IMR-90 (cell line): ENCODE measurements around the gene GSE1. TPM values are rescaled to one million over a fixed set of nuclear protein-coding genes. Genes with fewer than 3 reads are reported as not detected.

Experiments used
- ATAC-seq: fragments of 200-7000 bp; cut with Tn5 transposase; 2 replicates; pipeline ENCODE4 v1.9.1; 2020; ENCODE audit warnings: low read depth, mild to moderate bottlenecking, moderate library complexity
- BruUV-seq: library from RNA; stranded (reverse); fragments of 400-500 nt; replicated peaks from 2 replicates; lab custom pipeline; 2021; lab: Mats Ljungman, UMichigan
- CTCF ChIA-PET: fragments of 300-600 bp; formaldehyde crosslinking; extraction: SDS; loops from one replicate; lab custom pipeline; 2021; ENCODE audit warnings: antibody characterized with exemption; lab: Yijun Ruan, JAX
- POLR2A ChIA-PET: fragments of 300-600 bp; sonication (Branson Sonifier 250); formaldehyde crosslinking; loops from one replicate; lab custom pipeline; 2022; ENCODE audit warnings: antibody characterized with exemption; ENCODE audit not compliant: unreplicated experiment; lab: Charles Lee
- DNase-seq: peaks from one replicate; pipeline ENCODE4 v3.0.0; 2013
- H2AFZ ChIP-seq: replicated peaks from 2 replicates; pipeline ENCODE3; 2013; ENCODE audit warnings: low read length, mild to moderate bottlenecking; ENCODE audit not compliant: poor library complexity
- H2AK5ac ChIP-seq: 2 replicates; pipeline ENCODE4 v1.6.1; 2013; ENCODE audit warnings: low read depth, low read length, inconsistent platforms
- H2AK9ac ChIP-seq: replicated peaks from 2 replicates; pipeline ENCODE3; 2013; ENCODE audit warnings: mild to moderate bottlenecking, low read depth, low read length, moderate library complexity; ENCODE audit not compliant: poor library complexity
- H2BK120ac ChIP-seq: 2 replicates; pipeline ENCODE4 v1.6.1; 2013; ENCODE audit warnings: low read depth, low read length, inconsistent platforms
- H2BK15ac ChIP-seq: 3 replicates; pipeline ENCODE4 v1.6.1; 2013; ENCODE audit warnings: low read depth, low read length, inconsistent platforms
- H2BK20ac ChIP-seq: 2 replicates; pipeline ENCODE4 v1.6.1; 2013; ENCODE audit warnings: low read depth, mild to moderate bottlenecking, inconsistent platforms, low read length, moderate library complexity
- H2BK5ac ChIP-seq: 2 replicates; pipeline ENCODE4 v1.6.1; 2013; ENCODE audit warnings: mild to moderate bottlenecking, low read depth, low read length, inconsistent platforms; ENCODE audit not compliant: poor library complexity, severe bottlenecking
- H3K14ac ChIP-seq: replicated peaks from 2 replicates; pipeline ENCODE4 v1.6.1; 2013; ENCODE audit warnings: low read depth, low read length, inconsistent platforms
- H3K18ac ChIP-seq: 2 replicates; pipeline ENCODE4 v1.6.1; 2013; ENCODE audit warnings: low read depth, low read length, control low read depth
- H3K23ac ChIP-seq: 2 replicates; pipeline ENCODE4 v1.6.1; 2013; ENCODE audit warnings: low read depth, low read length, inconsistent platforms
- H3K27ac ChIP-seq: 2 replicates; pipeline ENCODE4 v1.5.1; 2013; ENCODE audit warnings: mild to moderate bottlenecking, control low read depth, low read length; ENCODE audit not compliant: insufficient read depth
- H3K27me3 ChIP-seq: 2 replicates; pipeline ENCODE4 v1.6.1; 2013; ENCODE audit warnings: low read length; ENCODE audit not compliant: control insufficient read depth, insufficient read depth
- H3K36me3 ChIP-seq: 2 replicates; pipeline ENCODE4 v1.6.1; 2013; ENCODE audit warnings: low read length, mixed read lengths; ENCODE audit not compliant: control insufficient read depth, insufficient read depth
- H3K4ac ChIP-seq: 2 replicates; pipeline ENCODE4 v1.6.1; 2013; ENCODE audit warnings: low read depth, low read length, inconsistent platforms
- H3K4me1 ChIP-seq: 2 replicates; pipeline ENCODE4 v1.6.1; 2013; ENCODE audit warnings: low read length, mixed read lengths; ENCODE audit not compliant: control insufficient read depth, insufficient read depth
- H3K4me2 ChIP-seq: 2 replicates; pipeline ENCODE4 v1.6.1; 2013; ENCODE audit warnings: low read depth, mild to moderate bottlenecking, control low read depth, low read length, moderate library complexity
- H3K4me3 ChIP-seq: 2 replicates; pipeline ENCODE4 v1.5.1; 2013; ENCODE audit warnings: low read depth, mild to moderate bottlenecking, control low read depth, low read length, moderate library complexity; ENCODE audit not compliant: insufficient read depth
- H3K56ac ChIP-seq: 2 replicates; pipeline ENCODE4 v1.6.1; 2013; ENCODE audit warnings: low read length, inconsistent platforms; ENCODE audit not compliant: insufficient read depth; ENCODE audit errors: extremely low read depth
- H3K79me1 ChIP-seq, 2 experiments: 2 replicates each; pipeline ENCODE4 v1.6.1; 2013; ENCODE audit warnings: low read length in 2 of 2, inconsistent platforms in 1 of 2, low read depth in 1 of 2
- H3K9ac ChIP-seq: 2 replicates; pipeline ENCODE4 v1.6.1; 2013; ENCODE audit warnings: low read depth, low read length, control low read depth
- H3K9me1 ChIP-seq: 2 replicates; pipeline ENCODE4 v1.6.1; 2013; ENCODE audit warnings: low read length, inconsistent platforms; ENCODE audit not compliant: insufficient read depth
- H3K9me3 ChIP-seq: 2 replicates; pipeline ENCODE4 v1.6.1; 2013; ENCODE audit warnings: low read length; ENCODE audit not compliant: control insufficient read depth, insufficient read depth
- H4K20me1 ChIP-seq: 2 replicates; pipeline ENCODE4 v1.6.1; 2013; ENCODE audit warnings: low read length, inconsistent platforms; ENCODE audit not compliant: insufficient read depth
- H4K5ac ChIP-seq: 2 replicates; pipeline ENCODE4 v1.6.1; 2013; ENCODE audit warnings: mild to moderate bottlenecking, low read depth, low read length, control low read depth
- H4K8ac ChIP-seq, 2 experiments: 2 replicates each; pipeline ENCODE4 v1.6.1; 2013; ENCODE audit warnings: low read depth in 2 of 2, low read length in 2 of 2, control low read depth in 1 of 2, inconsistent platforms in 1 of 2
- H4K91ac ChIP-seq: 2 replicates; pipeline ENCODE4 v1.6.1; 2013; ENCODE audit warnings: low read depth, low read length, inconsistent platforms; ENCODE audit not compliant: insufficient read depth
- BHLHE40 ChIP-seq: fragments of 150-350 bp; IDR thresholded peaks from 2 replicates; pipeline ENCODE4 v1.6.1; 2016; ENCODE audit warnings: mild to moderate bottlenecking, low read depth, low read length
- CEBPB ChIP-seq: IDR thresholded peaks from 2 replicates; pipeline ENCODE4 v1.6.1; 2012; ENCODE audit warnings: low read depth, low read length, improper control_type of control experiment
- CHD1 ChIP-seq: IDR thresholded peaks from 2 replicates; pipeline ENCODE4 v1.6.1; 2012; ENCODE audit warnings: low read depth, low read length, improper control_type of control experiment
- CTCF ChIP-seq: conservative IDR thresholded peaks from 2 replicates; pipeline ENCODE4 v1.5.1; 2012; ENCODE audit warnings: mild to moderate bottlenecking, low read depth, low read length, improper control_type of control experiment
- FOS ChIP-seq: fragments of 150-350 bp; IDR thresholded peaks from 2 replicates; pipeline ENCODE4 v1.6.1; 2016; ENCODE audit warnings: low read depth, low read length
- MAFK ChIP-seq: IDR thresholded peaks from 2 replicates; pipeline ENCODE4 v1.6.1; 2012; ENCODE audit warnings: low read depth, low read length, improper control_type of control experiment
- MAZ ChIP-seq: IDR thresholded peaks from 2 replicates; pipeline ENCODE4 v1.6.1; 2012; ENCODE audit warnings: low read depth, mild to moderate bottlenecking, low read length, improper control_type of control experiment, moderate library complexity, borderline replicate concordance
- MXI1 ChIP-seq: IDR thresholded peaks from 2 replicates; pipeline ENCODE4 v1.6.1; 2012; ENCODE audit warnings: low read depth, mild to moderate bottlenecking, low read length, moderate library complexity, borderline replicate concordance
- NFE2L2 ChIP-seq: fragments of 150-350 bp; IDR thresholded peaks from 2 replicates; pipeline ENCODE4 v1.6.1; 2016; ENCODE audit warnings: low read depth, mild to moderate bottlenecking, low read length
- POLR2A ChIP-seq: IDR thresholded peaks from 2 replicates; pipeline ENCODE4 v1.6.1; 2012; ENCODE audit warnings: mild to moderate bottlenecking, low read depth, low read length
- RAD21 ChIP-seq: IDR thresholded peaks from 2 replicates; pipeline ENCODE4 v1.6.1; 2012; ENCODE audit warnings: low read length, improper control_type of control experiment
- RCOR1 ChIP-seq: IDR thresholded peaks from 2 replicates; pipeline ENCODE4 v1.6.1; 2012; ENCODE audit warnings: mild to moderate bottlenecking, low read length, improper control_type of control experiment; ENCODE audit not compliant: insufficient replicate concordance
- RFX5 ChIP-seq: IDR thresholded peaks from 2 replicates; pipeline ENCODE4 v1.8.0; 2012; ENCODE audit warnings: low read depth, mild to moderate bottlenecking, low read length, moderate library complexity
- SMC3 ChIP-seq: fragments of 150-350 bp; IDR thresholded peaks from 2 replicates; pipeline ENCODE4 v1.6.1; 2016; ENCODE audit warnings: low read depth, mild to moderate bottlenecking, antibody characterized with exemption, low read length, moderate library complexity
- WGBS, 2 experiments: methylation state at CpG; one replicate each; pipeline versions ENCODE4 v1.1.5 to v1.1.7; 2013; ENCODE audit warnings: missing lambda C conversion rate in 2 of 2; ENCODE audit not compliant: insufficient read length in 1 of 2; ENCODE audit errors: extremely low coverage in 2 of 2; 5-methylcytosine and 5-hydroxymethylcytosine counted together
- dilution Hi-C: fragments of 300-500 bp; cut with HindIII; formaldehyde crosslinking; loops from one replicate; pipeline ENCODE4 v1.14.3; 2018; ENCODE audit warnings: low sequenced_read_pairs; ENCODE audit not compliant: unreplicated experiment
- in situ Hi-C: fragments of 300-500 bp; cut with MboI; formaldehyde crosslinking; loops from 3 replicates; pipeline ENCODE4 v1.14.3; 2019; ENCODE audit warnings: low sequenced_read_pairs, inconsistent platforms, mixed read lengths
- intact Hi-C: fragments of 100-400 bp; cut with micrococcal nuclease; formaldehyde crosslinking; loops from 2 replicates; pipeline ENCODE4 v1.10.0; 2022
- polyA plus RNA-seq, 3 experiments: library from polyadenylated mRNA; depleted of rRNA; stranded (reverse); fragments of >200 nt; gene quantifications; 2 replicates each; pipeline ENCODE4 v1.2.3, GENCODE V29; 2012; ENCODE audit warnings: low replicate concordance in 1 of 3
- total RNA-seq: library from RNA; depleted of rRNA; stranded (reverse); fragments of >200 nt; gene quantifications from 2 replicates; pipeline ENCODE4 v1.2.3, GENCODE V29; 2012
- TF ChIP-seq, protein P1 (sequence below): fragments of 150-350 bp; IDR thresholded peaks from 2 replicates; pipeline ENCODE4 v1.6.1; 2016; ENCODE audit warnings: low read depth, mild to moderate bottlenecking, low read length, moderate library complexity, borderline replicate concordance
- TF ChIP-seq, protein P2 (sequence below): fragments of 150-350 bp; IDR thresholded peaks from 2 replicates; pipeline ENCODE4 v1.6.1; 2017; ENCODE audit warnings: mild to moderate bottlenecking, antibody characterized with exemption, low read length, low read depth

GSE1 gene
- total and polyA plus RNA-seq, 2 of the 4 experiments (the other 2 are of a cell fraction): 14.9 to 25.5 TPM

GRCh38 chr16:85568519-85568918 is 44.6 kb upstream of the GSE1 start:
- Histone ChIP-seq H4K91ac (no peak overlapping the region), H4K20me1 (peaks cover 94% of the 10 kb centered on the region), H3K36me3 (peaks cover 4% of the 10 kb centered on the region; the same call in 1 of the 2 replicates), H2BK20ac (no peak overlapping the region), H3K9me1 (peaks cover 29% of the 10 kb centered on the region), H3K14ac (no peak overlapping the region), H3K27ac (no peak overlapping the region), H2BK5ac (no peak overlapping the region), H3K79me1 (peaks cover 26 to 92% of the 10 kb centered on the region in 2 experiments), H3K4me3 (no peak overlapping the region), H3K18ac (no peak overlapping the region), H2BK15ac (no peak overlapping the region), H3K4ac (no peak overlapping the region), H3K4me2 (no peak overlapping the region), H3K23ac (no peak overlapping the region), H2AK9ac (no peak overlapping the region), H3K27me3 (no peaks in the 10 kb centered on the region), H4K8ac (no peak overlapping the region), H3K9me3 (peaks cover 2% of the 10 kb centered on the region; the same call in 1 of the 2 replicates), H2BK120ac (no peak overlapping the region), H3K4me1 (peaks cover 8% of the 10 kb centered on the region; the same call in 1 of the 2 replicates), H2AFZ (no peak overlapping the region), H4K5ac (no peak overlapping the region), H3K9ac (no peak overlapping the region), H2AK5ac (no peak overlapping the region), H3K56ac (no peak overlapping the region)
- CTCF ChIA-PET: no interaction called here
- ATAC-seq: no peak
- POLR2A ChIA-PET: no interaction called here
- intact Hi-C loops: no loop called here
- TF ChIP-seq, protein P1, sequence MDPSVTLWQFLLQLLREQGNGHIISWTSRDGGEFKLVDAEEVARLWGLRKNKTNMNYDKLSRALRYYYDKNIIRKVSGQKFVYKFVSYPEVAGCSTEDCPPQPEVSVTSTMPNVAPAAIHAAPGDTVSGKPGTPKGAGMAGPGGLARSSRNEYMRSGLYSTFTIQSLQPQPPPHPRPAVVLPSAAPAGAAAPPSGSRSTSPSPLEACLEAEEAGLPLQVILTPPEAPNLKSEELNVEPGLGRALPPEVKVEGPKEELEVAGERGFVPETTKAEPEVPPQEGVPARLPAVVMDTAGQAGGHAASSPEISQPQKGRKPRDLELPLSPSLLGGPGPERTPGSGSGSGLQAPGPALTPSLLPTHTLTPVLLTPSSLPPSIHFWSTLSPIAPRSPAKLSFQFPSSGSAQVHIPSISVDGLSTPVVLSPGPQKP: no peak
- TF ChIP-seq CEBPB (no peak), MAZ (no peak), MAFK (no peak), RCOR1 (no peak), MXI1 (no peak), RAD21 (no peak), CHD1 (no peak), CTCF (no peak), FOS (no peak), NFE2L2 (no peak), SMC3 (no peak), POLR2A (no peak), RFX5 (no peak), BHLHE40 (no peak)
- TF ChIP-seq, protein P2, sequence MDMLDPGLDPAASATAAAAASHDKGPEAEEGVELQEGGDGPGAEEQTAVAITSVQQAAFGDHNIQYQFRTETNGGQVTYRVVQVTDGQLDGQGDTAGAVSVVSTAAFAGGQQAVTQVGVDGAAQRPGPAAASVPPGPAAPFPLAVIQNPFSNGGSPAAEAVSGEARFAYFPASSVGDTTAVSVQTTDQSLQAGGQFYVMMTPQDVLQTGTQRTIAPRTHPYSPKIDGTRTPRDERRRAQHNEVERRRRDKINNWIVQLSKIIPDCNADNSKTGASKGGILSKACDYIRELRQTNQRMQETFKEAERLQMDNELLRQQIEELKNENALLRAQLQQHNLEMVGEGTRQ: no peak
- no CpG with 5 or more reads among the region's 8 CpGs for WGBS, 2 experiments
- no peak for DNase-seq
- BruUV-seq: no TSS peak
- dilution Hi-C loops: no loop called here
- in situ Hi-C loops: no loop called here
